K562 (cell line): ENCODE results near the gene SAXO1. TPM values are rescaled to one million over a fixed set of nuclear protein-coding genes. Genes with fewer than 3 reads are reported as not detected.
A peak's percentile ranks its signal among the peaks of the same experiment; 100 is the strongest.

Experiments
- AFF1 ChIP-seq, 2 experiments: fragments of 450-650 bp; IDR thresholded peaks; 2 replicates each; pipeline ENCODE4 v1.6.1; 2018; ENCODE audit warnings: mild to moderate bottlenecking in 2 of 2, low read depth in 1 of 2; ENCODE audit not compliant: partially characterized antibody in 2 of 2
- IRF1 ChIP-seq: sonication (generic); formaldehyde crosslinking; IDR thresholded peaks from 2 replicates; pipeline ENCODE4 v1.8.0; 2022; ENCODE audit warnings: missing genetic modification reagents, mild to moderate bottlenecking, borderline replicate concordance
- MLLT1 ChIP-seq, 2 experiments: fragments of 450-650 bp; IDR thresholded peaks; 2 replicates each; pipeline ENCODE4 v1.6.1; 2016
- RUNX1 ChIP-seq: sonication (generic); IDR thresholded peaks from 2 replicates; pipeline ENCODE4 v1.6.1; 2016; ENCODE audit warnings: antibody characterized with exemption, low read depth
- SREBF2 ChIP-seq: sonication (generic); formaldehyde crosslinking; IDR thresholded peaks from 2 replicates; pipeline ENCODE4 v1.4.0; 2020; ENCODE audit warnings: mild to moderate bottlenecking, missing genetic modification reagents
- TCF15 ChIP-seq: fragments of 250-450 bp; sonication (Bioruptor Pico); IDR thresholded peaks from 2 replicates; pipeline ENCODE4 v1.8.0; 2022; ENCODE audit warnings: moderate library complexity, mild to moderate bottlenecking, inconsistent platforms
- ZBTB11 ChIP-seq, 3 experiments: fragments of 200-800 bp in 1 of 3; fragments of 250-450 bp in 1 of 3; fragments of 450-650 bp in 1 of 3; sonication (Bioruptor Pico) in 1 of 3; sonication (Bioruptor generic) in 1 of 3; formaldehyde crosslinking in 1 of 3; IDR thresholded peaks; 2 replicates each; pipeline versions ENCODE4 v1.6.1 to v1.8.0; 2016 to 2022; ENCODE audit warnings: mild to moderate bottlenecking in 2 of 3, missing genetic modification characterization in 2 of 3, missing compliant biosample characterization in 1 of 3, moderate library complexity in 1 of 3
- ZKSCAN8 ChIP-seq: fragments of 200-800 bp; sonication (Bioruptor generic); IDR thresholded peaks from 2 replicates; pipeline ENCODE4 v1.6.1; 2016; ENCODE audit warnings: missing genetic modification characterization, missing compliant biosample characterization
- polyA plus RNA-seq, 8 experiments: library from polyadenylated mRNA; depleted of rRNA in 4 of 8; stranded (reverse) in 5 of 8; unstranded in 3 of 8; fragments of >200 nt; fragmentation: Nextera tagmentation in 2 of 8; fragmentation: Illumina TruSeq in 1 of 8; extraction: Ambion mirVana in 2 of 8; extraction: Trizol in 1 of 8; gene quantifications; 2 replicates each; pipeline versions ENCODE4 v1.2.1 to v1.2.3, GENCODE V29; 2011 to 2014; ENCODE audit warnings: inconsistent platforms in 1 of 8, missing spikeins in 1 of 8
- total RNA-seq, 7 experiments: library from RNA; depleted of rRNA in 6 of 7; stranded (reverse); fragments of >200 nt in 6 of 7; fragmentation: Illumina TruSeq in 2 of 7; extraction: Trizol in 2 of 7; gene quantifications; 2 replicates each; pipeline versions ENCODE4 v1.2.1 to v1.2.3, GENCODE V29; 2011 to 2021; ENCODE audit warnings: low replicate concordance in 1 of 7

Gene SAXO1
- total and polyA plus RNA-seq, 9 of the 15 experiments (the other 6 are each of a cell fraction or from before 2014, with no cell fraction given): 0.04 TPM; not detected in 8

GRCh38 chr9:19048966-19049916 is 16.2 kb upstream of the SAXO1 start, which contains the start of gene RRAGA (continued):
- TF ChIP-seq AFF1 (IDR thresholded peaks at IDR 0.05; ENCODE audit: low read depth in 1 of 2, partially characterized antibody in 2 of 2): peak in 1 of 2 experiments; percentile 64
- no peak for TF ChIP-seq RUNX1
- TF ChIP-seq IRF1 (CRISPR knock-in tag): no peak
- peak in 1 of 2 experiments; percentile 84; a peak in 2 of 4 replicates for TF ChIP-seq MLLT1 (IDR thresholded peaks at IDR 0.05)
- TF ChIP-seq ZKSCAN8 (CRISPR knock-in tag): no peak
- no peak for TF ChIP-seq SREBF2 (CRISPR knock-in tag)
- no peak for TF ChIP-seq TCF15 (CRISPR knock-in tag)
- TF ChIP-seq ZBTB11 (CRISPR knock-in tag; IDR thresholded peaks at IDR 0.05): peak in 1 of 3 experiments; percentile 33; a peak in 2 of 6 replicates
